ENCODE measurements around the gene NQO2.
"Not testable (repeated sequence)": the region's sequence is repeated elsewhere in the genome, so short reads cannot be mapped to it uniquely, and the experiment has no call there.

NQO2 gene

GRCh38 chr6:2968600-2969135, 31.0 kb upstream of the NQO2 start:
- H3K27ac ChIP-seq = no peak overlapping the region
- H3K4me3 ChIP-seq = no peak overlapping the region

GRCh38 chr6:2969549-2969948, 30.1 kb upstream of the NQO2 start:
- Histone ChIP-seq H3K27ac (no peak overlapping the region), H3K4me3 (no peak overlapping the region)

- Histone ChIP-seq H3K27ac (peak overlapping the region in 9 of 21 experiments; percentile 76 to 97 (median 92)), H3K4me3 (peak overlapping the region; percentile 63 to 80 (median 72))
Observed at GRCh38 chr6:2970034-2970685, 29.5 kb upstream of the NQO2 start.

- H3K27ac ChIP-seq = peak overlapping the region; percentile 31 to 97 (median 91)
- peak overlapping the region; percentile 63 to 80 (median 72) for H3K4me3 ChIP-seq
Observed at GRCh38 chr6:2970753-2971419, 28.8 kb upstream of the NQO2 start.

GRCh38 chr6:2971420-2972218, 28.1 kb upstream of the NQO2 start, which contains the start of gene SERPINB6:
TSS of gene SERPINB6 (minus strand) at chr6:2971567. CDS start at chr6:2959332, 12,235 bp downstream.
- peak within 1 kb of the TSS; percentile 63 to 80 (median 72) for H3K4me3 ChIP-seq
- H3K27ac ChIP-seq = peak within 1 kb of the TSS; percentile 31 to 97 (median 91)

- peak overlapping the region; percentile 63 to 80 (median 72) for H3K4me3 ChIP-seq
Observed at GRCh38 chr6:2972219-2972487, 27.5 kb upstream of the NQO2 start.

GRCh38 chr6:2972685-2973084, 27.0 kb upstream of the NQO2 start:
- H3K27ac ChIP-seq = not testable (repeated sequence)

More at GRCh38 chr6:2972219-2972487, 27.5 kb upstream of the NQO2 start:
- peak overlapping the region in 19 of 21 experiments; percentile 76 to 97 (median 92) for H3K27ac ChIP-seq

GRCh38 chr6:2973180-2973579, 26.5 kb upstream of the NQO2 start:
- not testable (repeated sequence) for H3K4me3 ChIP-seq, H3K27ac ChIP-seq

More at GRCh38 chr6:2972685-2973084, 27.0 kb upstream of the NQO2 start:
- H3K4me3 ChIP-seq = not testable (repeated sequence)

- no peak overlapping the region for H3K27ac ChIP-seq
Observed at GRCh38 chr6:2973676-2974075, 26.0 kb upstream of the NQO2 start.

GRCh38 chr6:2976060-2976459, 23.6 kb upstream of the NQO2 start:
- H3K27ac ChIP-seq = peak overlapping the region in 1 of 21 experiments; percentile 14

More at GRCh38 chr6:2973676-2974075, 26.0 kb upstream of the NQO2 start:
- H3K4me3 ChIP-seq = no peak overlapping the region

GRCh38 chr6:2976571-2977085, 23.1 kb upstream of the NQO2 start:
- Histone ChIP-seq H3K27ac (peak overlapping the region in 1 of 21 experiments; percentile 14), H3K4me3 (no peak overlapping the region)

More at GRCh38 chr6:2976060-2976459, 23.6 kb upstream of the NQO2 start:
- H3K4me3 ChIP-seq = no peak overlapping the region

- H3K27ac ChIP-seq = no peak overlapping the region
Observed at GRCh38 chr6:2977290-2977689, 22.4 kb upstream of the NQO2 start.

GRCh38 chr6:2977799-2978590, 21.7 kb upstream of the NQO2 start:
- Histone ChIP-seq H3K4me3 (no peak overlapping the region), H3K27ac (no peak overlapping the region)

More at GRCh38 chr6:2977290-2977689, 22.4 kb upstream of the NQO2 start:
- no peak overlapping the region for H3K4me3 ChIP-seq

- no peak overlapping the region for H3K27ac ChIP-seq
- no peak overlapping the region for H3K4me3 ChIP-seq
Observed at GRCh38 chr6:2978923-2979322, 20.8 kb upstream of the NQO2 start.

GRCh38 chr6:2979819-2980464, 19.8 kb upstream of the NQO2 start:
- H3K4me3 ChIP-seq = no peak overlapping the region
- peak overlapping the region in 6 of 21 experiments; percentile 18 to 74 (median 45) for H3K27ac ChIP-seq

- H3K4me3 ChIP-seq = no peak overlapping the region
- H3K27ac ChIP-seq = peak overlapping the region in 10 of 21 experiments; percentile 18 to 76 (median 45)
Observed at GRCh38 chr6:2980465-2980855, 19.2 kb upstream of the NQO2 start.

- no peak overlapping the region for H3K4me3 ChIP-seq
- H3K27ac ChIP-seq = peak overlapping the region in 14 of 21 experiments; percentile 3 to 74 (median 40)
Observed at GRCh38 chr6:2982426-2983117, 17.1 kb upstream of the NQO2 start.

All from skin epidermis (tissue), 12 donors.